HepG2 (cell line): Measurements from ENCODE around the gene ZNF541. TPM values are rescaled to one million over a fixed set of nuclear protein-coding genes. Genes with fewer than 3 reads are reported as not detected.

Experiments used
- CEBPZ ChIP-seq: IDR thresholded peaks from 2 replicates; pipeline ENCODE4 v1.6.1; 2012; ENCODE audit warnings: low read length, improper control_type of control experiment
- HMG20A ChIP-seq: IDR thresholded peaks from 2 replicates; pipeline ENCODE4 v1.6.1; 2016; ENCODE audit warnings: borderline replicate concordance
- JUND ChIP-seq: sonication (generic); formaldehyde crosslinking; IDR thresholded peaks from 2 replicates; pipeline ENCODE4 v1.8.0; 2022; ENCODE audit warnings: mild to moderate bottlenecking, missing genetic modification reagents
- NFKB2 ChIP-seq: sonication (generic); formaldehyde crosslinking; IDR thresholded peaks from 2 replicates; pipeline ENCODE4 v1.4.0; 2020; ENCODE audit warnings: missing genetic modification reagents, borderline replicate concordance
- NFYC ChIP-seq: IDR thresholded peaks from 2 replicates; pipeline ENCODE4 v1.6.1; 2016; ENCODE audit warnings: missing genetic modification reagents, missing compliant biosample characterization
- PAX8 ChIP-seq: sonication (generic); formaldehyde crosslinking; IDR thresholded peaks from 2 replicates; pipeline ENCODE4 v1.8.0; 2022; ENCODE audit warnings: mild to moderate bottlenecking, missing genetic modification reagents, borderline replicate concordance
- PHF8 ChIP-seq: sonication (generic); formaldehyde crosslinking; IDR thresholded peaks from 2 replicates; pipeline ENCODE4 v1.5.0; 2020; ENCODE audit warnings: missing genetic modification reagents
- SOX13 ChIP-seq, 3 experiments: fragments of 450-650 bp in 1 of 3; sonication (generic) in 1 of 3; formaldehyde crosslinking in 1 of 3; IDR thresholded peaks in 2 of 3; conservative IDR thresholded peaks in 1 of 3; 2 replicates each; pipeline versions ENCODE4 v1.5.0 to v1.6.1; 2016 to 2020; ENCODE audit warnings: antibody characterized with exemption in 1 of 3, mild to moderate bottlenecking in 1 of 3, missing compliant biosample characterization in 1 of 3, missing genetic modification reagents in 1 of 3, moderate library complexity in 1 of 3
- SP5 ChIP-seq: IDR thresholded peaks from 2 replicates; pipeline ENCODE4 v1.6.1; 2016; ENCODE audit warnings: low read depth, borderline replicate concordance
- ZBTB40 ChIP-seq, 2 experiments: fragments of 450-650 bp in 1 of 2; sonication (generic) in 1 of 2; formaldehyde crosslinking in 1 of 2; IDR thresholded peaks; 2 replicates each; pipeline versions ENCODE4 v1.6.1 to v1.8.0; 2016 to 2022; ENCODE audit warnings: antibody characterized with exemption in 1 of 2, mild to moderate bottlenecking in 1 of 2, missing genetic modification reagents in 1 of 2
- ZNF331 ChIP-seq: sonication (generic); formaldehyde crosslinking; IDR thresholded peaks from 2 replicates; pipeline ENCODE4 v1.4.0; 2020; ENCODE audit warnings: missing genetic modification reagents
- ZNF546 ChIP-seq: sonication (generic); formaldehyde crosslinking; conservative IDR thresholded peaks from 2 replicates; pipeline ENCODE4 v1.8.1; 2023; ENCODE audit warnings: mild to moderate bottlenecking, missing genetic modification reagents
- ZSCAN29 ChIP-seq: sonication (generic); formaldehyde crosslinking; conservative IDR thresholded peaks from 2 replicates; pipeline ENCODE4 v1.4.0; 2020; ENCODE audit warnings: mild to moderate bottlenecking, missing genetic modification reagents
- polyA plus RNA-seq, 8 experiments: library from polyadenylated mRNA; depleted of rRNA in 3 of 8; stranded (reverse) in 7 of 8; unstranded in 1 of 8; fragments of >200 nt; fragmentation: Illumina TruSeq in 4 of 8; extraction: Trizol in 4 of 8; gene quantifications; 2 replicates each; pipeline versions ENCODE4 v1.2.1 to v1.2.3, GENCODE V29; 2011 to 2016; ENCODE audit warnings: low read depth in 4 of 8, missing spikeins in 1 of 8, mixed read lengths in 1 of 8; ENCODE audit not compliant: insufficient read depth in 1 of 8
- total RNA-seq, 5 experiments: library from RNA; depleted of rRNA; stranded (reverse); fragments of >200 nt; fragmentation: Illumina TruSeq; extraction: Trizol; gene quantifications; 2 replicates each; pipeline ENCODE4 v1.2.3, GENCODE V29; 2016; ENCODE audit warnings: low read depth in 1 of 5
- TF ChIP-seq, protein P1 (sequence below): sonication (generic); formaldehyde crosslinking; IDR thresholded peaks from 2 replicates; pipeline ENCODE4 v1.4.0; 2020; ENCODE audit warnings: mild to moderate bottlenecking, missing genetic modification reagents

Gene ZNF541
- total and polyA plus RNA-seq, 2 of the 13 experiments (the other 11 are each of a cell fraction or from before 2014, with no cell fraction given): 0.03 to 0.04 TPM

DNA sequence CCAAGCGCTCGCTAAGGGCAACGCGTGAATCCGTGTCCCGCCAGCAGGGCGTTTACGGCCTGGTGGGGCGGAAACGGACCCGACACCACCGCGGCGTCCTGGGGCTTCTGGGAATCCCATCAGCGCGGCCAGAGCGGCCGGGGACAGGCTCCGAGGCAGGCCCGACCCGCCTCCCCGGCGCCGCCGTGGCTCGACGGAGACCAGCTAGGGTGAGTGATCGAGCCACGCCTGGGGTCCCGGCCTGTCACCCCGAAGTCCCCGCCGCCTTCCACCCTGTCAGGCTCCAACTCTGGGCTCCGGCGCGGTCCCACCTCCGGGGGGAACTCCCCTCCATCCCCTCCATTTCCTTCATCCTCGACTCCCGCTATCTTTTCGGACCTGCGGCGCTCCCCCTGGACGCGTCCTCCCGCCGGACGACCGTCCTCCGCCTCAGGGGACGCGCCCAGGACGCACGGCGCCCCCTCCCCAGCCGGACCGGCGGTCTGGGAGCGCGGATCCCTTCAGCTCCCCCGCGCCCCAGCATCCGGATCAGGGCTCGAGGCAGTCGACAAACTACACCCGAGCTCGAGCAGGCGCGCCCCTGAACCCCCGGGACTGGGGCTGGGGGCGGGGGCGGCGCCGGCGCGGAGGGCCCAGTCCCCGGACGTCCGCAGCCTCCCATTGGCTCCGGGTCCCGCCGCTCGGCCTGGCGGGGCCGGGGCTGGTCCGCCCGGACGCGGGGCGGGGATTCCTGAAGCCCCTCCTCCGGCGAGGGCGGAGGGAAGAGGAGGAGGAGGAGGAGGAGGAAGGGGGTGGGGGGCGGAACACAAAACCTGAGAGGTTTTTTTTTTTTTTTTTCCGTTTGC is 35.3 kb upstream of the ZNF541 start (continued):
- TF ChIP-seq NFKB2 (peak; percentile 62; the same call in 1 of the 2 replicates), ZNF546 (CRISPR knock-in tag) (peak; percentile 33; the same call in 1 of the 2 replicates), PHF8 (peak; percentile 85), CEBPZ (no peak), ZSCAN29 (CRISPR knock-in tag) (0 out of 2 replicates have a peak, but pooled peaks have one; percentile 61), JUND (CRISPR knock-in tag) (no peak), NFYC (CRISPR knock-in tag) (peak; percentile 79), SP5 (CRISPR knock-in tag) (0 out of 2 replicates have a peak, but pooled peaks have one; percentile 10), ZBTB40 (IDR thresholded peaks at IDR 0.05) (no peak), ZBTB40 (CRISPR knock-in tag; IDR thresholded peaks at IDR 0.05) (0 out of 2 replicates have a peak, but pooled peaks have one; percentile 41), HMG20A (CRISPR knock-in tag) (no peak), SOX13 (IDR thresholded peaks at IDR 0.05) (no peak), SOX13 (CRISPR knock-in tag; conservative IDR thresholded peaks at IDR 0.05 in 1 of 2, IDR thresholded peaks at IDR 0.05 in 1 of 2) (peak in 1 of 2 experiments; percentile 32; a peak in 1 of 4 replicates), PAX8 (CRISPR knock-in tag) (0 out of 2 replicates have a peak, but pooled peaks have one; percentile 31), ZNF331 (CRISPR knock-in tag) (peak; percentile 46; the same call in 1 of the 2 replicates)
- TF ChIP-seq, protein P1, sequence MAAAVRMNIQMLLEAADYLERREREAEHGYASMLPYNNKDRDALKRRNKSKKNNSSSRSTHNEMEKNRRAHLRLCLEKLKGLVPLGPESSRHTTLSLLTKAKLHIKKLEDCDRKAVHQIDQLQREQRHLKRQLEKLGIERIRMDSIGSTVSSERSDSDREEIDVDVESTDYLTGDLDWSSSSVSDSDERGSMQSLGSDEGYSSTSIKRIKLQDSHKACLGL (CRISPR knock-in tag): peak; percentile 30; the same call in 1 of the 2 replicates
